Measurements from ENCODE around the gene TMEM151A. TPM values are rescaled to one million over a fixed set of nuclear protein-coding genes. Genes with fewer than 3 reads are reported as not detected.

The TMEM151A gene
- total RNA-seq, 1 donor = 0.36 TPM

DNA sequence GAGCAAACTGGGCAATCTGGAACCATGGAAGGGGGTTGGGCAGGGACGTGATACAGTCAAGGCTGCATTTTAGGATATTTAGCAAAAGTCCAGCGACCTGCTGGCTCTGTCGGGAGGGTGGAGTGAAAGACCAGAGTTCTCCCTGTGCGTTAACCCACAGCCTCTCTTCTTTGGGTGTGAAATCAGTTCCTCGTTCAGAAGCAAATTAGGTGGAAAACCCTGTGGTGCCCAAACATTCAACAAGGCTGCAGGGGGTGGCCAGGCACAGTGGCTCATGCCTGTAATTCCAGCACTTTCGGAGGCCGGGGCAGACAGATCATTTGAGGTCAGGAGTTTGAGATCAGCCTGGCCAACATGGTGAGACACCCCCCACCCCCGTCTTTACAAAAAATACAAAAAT, 5.9 kb downstream of the TMEM151A start:
- H3K27ac ChIP-seq (ENCODE audit: low read depth, low read length) = no peak overlapping the region
- DNase-seq (ENCODE audit: insufficient read length, low spot score, missing footprints) = peak; percentile 71
- H3K4me3 ChIP-seq (ENCODE audit: insufficient read depth, low read length) = no peak overlapping the region
- no peaks in the 10 kb centered on the region for H4K20me1 ChIP-seq (ENCODE audit: insufficient read depth, low read length)
- H3K9me3 ChIP-seq (ENCODE audit: low read depth, low read length) = no peaks in the 10 kb centered on the region
- no peaks in the 10 kb centered on the region for H3K79me2 ChIP-seq (ENCODE audit: insufficient read depth, low read length)
- no peak overlapping the region for H3K4me2 ChIP-seq (ENCODE audit: insufficient read depth, low read length)
- no peak overlapping the region for H2AFZ ChIP-seq (ENCODE audit: low read length)
- no peaks in the 10 kb centered on the region for H3K36me3 ChIP-seq (ENCODE audit: insufficient read depth, low read length)
- TF ChIP-seq, protein P1, sequence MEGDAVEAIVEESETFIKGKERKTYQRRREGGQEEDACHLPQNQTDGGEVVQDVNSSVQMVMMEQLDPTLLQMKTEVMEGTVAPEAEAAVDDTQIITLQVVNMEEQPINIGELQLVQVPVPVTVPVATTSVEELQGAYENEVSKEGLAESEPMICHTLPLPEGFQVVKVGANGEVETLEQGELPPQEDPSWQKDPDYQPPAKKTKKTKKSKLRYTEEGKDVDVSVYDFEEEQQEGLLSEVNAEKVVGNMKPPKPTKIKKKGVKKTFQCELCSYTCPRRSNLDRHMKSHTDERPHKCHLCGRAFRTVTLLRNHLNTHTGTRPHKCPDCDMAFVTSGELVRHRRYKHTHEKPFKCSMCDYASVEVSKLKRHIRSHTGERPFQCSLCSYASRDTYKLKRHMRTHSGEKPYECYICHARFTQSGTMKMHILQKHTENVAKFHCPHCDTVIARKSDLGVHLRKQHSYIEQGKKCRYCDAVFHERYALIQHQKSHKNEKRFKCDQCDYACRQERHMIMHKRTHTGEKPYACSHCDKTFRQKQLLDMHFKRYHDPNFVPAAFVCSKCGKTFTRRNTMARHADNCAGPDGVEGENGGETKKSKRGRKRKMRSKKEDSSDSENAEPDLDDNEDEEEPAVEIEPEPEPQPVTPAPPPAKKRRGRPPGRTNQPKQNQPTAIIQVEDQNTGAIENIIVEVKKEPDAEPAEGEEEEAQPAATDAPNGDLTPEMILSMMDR (IDR thresholded peaks at IDR 0.05; ENCODE audit: extremely low read depth, low read depth, low read length) = no peak
- peaks cover 18% of the 10 kb centered on the region for H3K27me3 ChIP-seq (ENCODE audit: insufficient read depth, low read length)
- H3K4me1 ChIP-seq (ENCODE audit: insufficient read depth, low read length) = no peaks in the 10 kb centered on the region

DNA sequence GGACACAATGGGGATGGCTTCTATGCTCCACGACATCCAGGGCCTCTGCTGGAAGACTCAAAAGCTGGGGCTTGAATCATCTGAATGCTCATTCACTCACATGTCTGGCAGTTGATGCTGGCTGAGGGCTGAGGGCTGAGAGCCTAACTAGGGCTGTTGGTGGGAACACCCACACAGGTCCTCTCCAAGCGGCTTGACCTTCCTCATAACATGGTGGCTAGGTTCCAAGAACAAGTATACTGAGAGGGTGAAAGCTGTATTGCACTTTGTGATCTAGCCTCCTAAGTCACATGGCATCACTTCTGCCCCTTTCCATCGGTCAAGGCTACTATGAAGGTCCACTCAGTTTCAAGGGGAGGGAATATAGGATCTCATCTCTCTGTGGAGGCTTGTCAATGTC, 7.5 kb downstream of the TMEM151A start:
- DNase-seq (ENCODE audit: insufficient read length, low spot score, missing footprints) = peak; percentile 68
- Histone ChIP-seq H2AFZ (ENCODE audit: low read length) (no peak overlapping the region), H3K27ac (ENCODE audit: low read depth, low read length) (no peak overlapping the region), H3K9me3 (ENCODE audit: low read depth, low read length) (no peaks in the 10 kb centered on the region), H3K4me3 (ENCODE audit: insufficient read depth, low read length) (no peak overlapping the region), H3K4me1 (ENCODE audit: insufficient read depth, low read length) (no peaks in the 10 kb centered on the region), H3K36me3 (ENCODE audit: insufficient read depth, low read length) (no peaks in the 10 kb centered on the region), H3K4me2 (ENCODE audit: insufficient read depth, low read length) (no peak overlapping the region), H3K79me2 (ENCODE audit: insufficient read depth, low read length) (no peaks in the 10 kb centered on the region), H4K20me1 (ENCODE audit: insufficient read depth, low read length) (no peaks in the 10 kb centered on the region), H3K27me3 (ENCODE audit: insufficient read depth, low read length) (peaks cover 7% of the 10 kb centered on the region)
- TF ChIP-seq, protein P1 (IDR thresholded peaks at IDR 0.05; ENCODE audit: extremely low read depth, low read depth, low read length) = no peak

DNA sequence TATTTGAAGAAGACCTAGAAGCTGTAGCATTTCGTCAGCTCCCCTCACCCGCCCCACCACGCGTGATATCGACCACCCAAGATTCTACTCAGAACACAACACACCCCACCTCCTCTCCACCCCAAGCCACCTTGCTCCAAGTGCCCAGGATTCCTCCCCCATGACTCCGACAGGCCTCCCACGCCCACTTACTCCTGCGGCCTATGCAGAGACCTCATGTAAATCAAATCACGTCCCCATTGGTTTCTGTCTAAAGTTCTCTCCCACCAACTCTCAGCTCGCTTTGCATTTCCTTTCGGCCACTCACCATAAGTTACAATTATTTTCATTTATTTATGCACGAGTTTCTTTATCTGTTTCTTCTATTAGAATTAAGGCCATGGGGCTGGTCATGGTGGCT, 11.0 kb downstream of the TMEM151A start:
- no peak overlapping the region for H2AFZ ChIP-seq (ENCODE audit: low read length)
- no peak overlapping the region for H3K4me2 ChIP-seq (ENCODE audit: insufficient read depth, low read length)
- H3K27me3 ChIP-seq (ENCODE audit: insufficient read depth, low read length) = peaks cover 7% of the 10 kb centered on the region
- TF ChIP-seq, protein P1 (IDR thresholded peaks at IDR 0.05; ENCODE audit: extremely low read depth, low read depth, low read length) = no peak
- no peak overlapping the region for H3K4me3 ChIP-seq (ENCODE audit: insufficient read depth, low read length)
- peak; percentile 11 for DNase-seq (ENCODE audit: insufficient read length, low spot score, missing footprints)
- no peaks in the 10 kb centered on the region for H4K20me1 ChIP-seq (ENCODE audit: insufficient read depth, low read length)
- no peaks in the 10 kb centered on the region for H3K9me3 ChIP-seq (ENCODE audit: low read depth, low read length)
- H3K36me3 ChIP-seq (ENCODE audit: insufficient read depth, low read length) = no peaks in the 10 kb centered on the region
- no peaks in the 10 kb centered on the region for H3K79me2 ChIP-seq (ENCODE audit: insufficient read depth, low read length)
- no peak overlapping the region for H3K27ac ChIP-seq (ENCODE audit: low read depth, low read length)
- no peaks in the 10 kb centered on the region for H3K4me1 ChIP-seq (ENCODE audit: insufficient read depth, low read length)

DNA sequence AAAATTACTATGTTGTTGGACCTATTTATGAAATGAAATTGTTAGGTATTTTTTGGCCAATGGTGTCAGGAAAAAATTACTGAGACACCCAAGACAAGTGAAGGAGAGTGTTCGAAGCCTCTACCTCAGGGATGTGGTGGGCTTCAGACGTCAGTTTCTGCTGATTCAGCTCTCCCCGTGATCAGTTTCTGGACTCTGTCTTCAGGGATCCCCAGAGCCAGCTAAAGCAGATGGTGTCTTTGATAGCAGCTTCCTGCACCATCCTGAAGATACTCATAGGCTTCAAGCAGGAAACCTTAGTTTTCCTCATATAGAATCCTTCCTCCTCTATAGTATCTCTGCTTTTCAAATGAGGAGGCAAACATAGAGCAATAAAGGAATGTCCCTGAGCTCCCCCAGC, 17.8 kb downstream of the TMEM151A start:
- TF ChIP-seq, protein P1 (IDR thresholded peaks at IDR 0.05; ENCODE audit: extremely low read depth, low read depth, low read length) = no peak
- no peak for DNase-seq (ENCODE audit: insufficient read length, low spot score, missing footprints)
- H3K79me2 ChIP-seq (ENCODE audit: insufficient read depth, low read length) = peaks cover 10% of the 10 kb centered on the region
- no peak overlapping the region for H3K4me3 ChIP-seq (ENCODE audit: insufficient read depth, low read length)
- no peak overlapping the region for H3K27ac ChIP-seq (ENCODE audit: low read depth, low read length)
- H4K20me1 ChIP-seq (ENCODE audit: insufficient read depth, low read length) = peaks cover 3% of the 10 kb centered on the region
- H3K9me3 ChIP-seq (ENCODE audit: low read depth, low read length) = no peaks in the 10 kb centered on the region
- H3K4me2 ChIP-seq (ENCODE audit: insufficient read depth, low read length) = no peak overlapping the region
- H3K36me3 ChIP-seq (ENCODE audit: insufficient read depth, low read length) = no peaks in the 10 kb centered on the region
- H2AFZ ChIP-seq (ENCODE audit: low read length) = no peak overlapping the region
- H3K4me1 ChIP-seq (ENCODE audit: insufficient read depth, low read length) = peaks cover 14% of the 10 kb centered on the region
- H3K27me3 ChIP-seq (ENCODE audit: insufficient read depth, low read length) = peaks cover 3% of the 10 kb centered on the region
